A673 (cell line): ENCODE measurements around the gene TRMT10A.

ENCODE experiments used
- EZH2 ChIP-seq: fragments of 200-600 bp; sonication (generic); IDR thresholded peaks from 2 replicates; pipeline ENCODE4 v1.6.1; 2017; ENCODE audit warnings: borderline replicate concordance, low read depth, mild to moderate bottlenecking, mixed read lengths, antibody characterized with exemption, low read length; ENCODE audit not compliant: poor library complexity, severe bottlenecking
- TF ChIP-seq, protein P1 (sequence below): fragments of 300-800, 200-600 bp; sonication (generic); conservative IDR thresholded peaks from 2 replicates; pipeline ENCODE4 v1.5.1; 2017; ENCODE audit warnings: low read depth, mild to moderate bottlenecking, antibody characterized with exemption, low read length, moderate library complexity, mixed read lengths

DNA sequence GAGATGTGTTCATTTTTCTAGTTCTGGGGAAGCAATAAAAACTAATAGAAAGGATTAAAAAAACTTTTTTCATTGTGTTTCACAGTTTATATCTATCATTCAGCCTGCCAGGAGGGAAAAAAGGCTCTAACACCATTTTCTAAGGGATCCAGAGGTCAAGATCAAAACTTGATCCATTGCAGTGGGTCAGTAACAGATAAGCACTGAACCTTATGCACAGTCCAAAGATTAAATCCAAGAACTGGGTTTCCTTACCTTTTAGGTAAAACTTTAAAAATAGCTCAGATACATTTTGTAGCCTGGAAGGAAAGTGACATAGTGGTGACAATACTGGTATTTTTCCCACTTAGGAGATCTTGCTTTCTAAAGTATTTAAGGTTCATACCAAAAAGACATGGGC is 23.5 kb upstream of the TRMT10A start:
- TF ChIP-seq, protein P1, sequence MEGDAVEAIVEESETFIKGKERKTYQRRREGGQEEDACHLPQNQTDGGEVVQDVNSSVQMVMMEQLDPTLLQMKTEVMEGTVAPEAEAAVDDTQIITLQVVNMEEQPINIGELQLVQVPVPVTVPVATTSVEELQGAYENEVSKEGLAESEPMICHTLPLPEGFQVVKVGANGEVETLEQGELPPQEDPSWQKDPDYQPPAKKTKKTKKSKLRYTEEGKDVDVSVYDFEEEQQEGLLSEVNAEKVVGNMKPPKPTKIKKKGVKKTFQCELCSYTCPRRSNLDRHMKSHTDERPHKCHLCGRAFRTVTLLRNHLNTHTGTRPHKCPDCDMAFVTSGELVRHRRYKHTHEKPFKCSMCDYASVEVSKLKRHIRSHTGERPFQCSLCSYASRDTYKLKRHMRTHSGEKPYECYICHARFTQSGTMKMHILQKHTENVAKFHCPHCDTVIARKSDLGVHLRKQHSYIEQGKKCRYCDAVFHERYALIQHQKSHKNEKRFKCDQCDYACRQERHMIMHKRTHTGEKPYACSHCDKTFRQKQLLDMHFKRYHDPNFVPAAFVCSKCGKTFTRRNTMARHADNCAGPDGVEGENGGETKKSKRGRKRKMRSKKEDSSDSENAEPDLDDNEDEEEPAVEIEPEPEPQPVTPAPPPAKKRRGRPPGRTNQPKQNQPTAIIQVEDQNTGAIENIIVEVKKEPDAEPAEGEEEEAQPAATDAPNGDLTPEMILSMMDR = no peak
- no peak for TF ChIP-seq EZH2
